GM12872 (cell line): ENCODE results near the gene DAGLA.

Experiments
- TF ChIP-seq, protein P1 (sequence below): IDR thresholded peaks from 3 replicates; pipeline ENCODE4 v1.5.1; 2011; ENCODE audit warnings: low read depth, mild to moderate bottlenecking, low read length, moderate library complexity; ENCODE audit not compliant: insufficient read depth

DAGLA gene

DNA sequence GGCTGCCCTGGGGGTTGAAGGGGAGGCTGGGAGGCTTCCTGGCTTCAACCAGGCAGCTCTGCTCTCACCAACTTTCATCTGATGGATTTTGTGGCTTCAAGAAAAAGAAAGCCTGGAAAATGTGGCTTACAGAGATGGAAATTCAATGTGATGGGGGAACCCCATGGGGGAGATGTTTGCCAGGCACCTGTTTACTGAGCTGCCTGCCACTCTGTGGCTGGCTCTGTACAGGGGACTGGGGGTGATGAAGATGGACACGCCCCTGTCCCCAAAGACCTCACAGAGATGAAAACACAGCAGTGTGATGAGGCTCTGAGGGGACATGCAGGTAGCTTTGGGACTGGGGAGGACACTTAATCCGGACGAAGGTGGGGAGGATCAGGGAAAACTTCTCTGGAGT is 102.1 kb downstream of the DAGLA start:
- TF ChIP-seq, protein P1, sequence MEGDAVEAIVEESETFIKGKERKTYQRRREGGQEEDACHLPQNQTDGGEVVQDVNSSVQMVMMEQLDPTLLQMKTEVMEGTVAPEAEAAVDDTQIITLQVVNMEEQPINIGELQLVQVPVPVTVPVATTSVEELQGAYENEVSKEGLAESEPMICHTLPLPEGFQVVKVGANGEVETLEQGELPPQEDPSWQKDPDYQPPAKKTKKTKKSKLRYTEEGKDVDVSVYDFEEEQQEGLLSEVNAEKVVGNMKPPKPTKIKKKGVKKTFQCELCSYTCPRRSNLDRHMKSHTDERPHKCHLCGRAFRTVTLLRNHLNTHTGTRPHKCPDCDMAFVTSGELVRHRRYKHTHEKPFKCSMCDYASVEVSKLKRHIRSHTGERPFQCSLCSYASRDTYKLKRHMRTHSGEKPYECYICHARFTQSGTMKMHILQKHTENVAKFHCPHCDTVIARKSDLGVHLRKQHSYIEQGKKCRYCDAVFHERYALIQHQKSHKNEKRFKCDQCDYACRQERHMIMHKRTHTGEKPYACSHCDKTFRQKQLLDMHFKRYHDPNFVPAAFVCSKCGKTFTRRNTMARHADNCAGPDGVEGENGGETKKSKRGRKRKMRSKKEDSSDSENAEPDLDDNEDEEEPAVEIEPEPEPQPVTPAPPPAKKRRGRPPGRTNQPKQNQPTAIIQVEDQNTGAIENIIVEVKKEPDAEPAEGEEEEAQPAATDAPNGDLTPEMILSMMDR: no peak

DNA sequence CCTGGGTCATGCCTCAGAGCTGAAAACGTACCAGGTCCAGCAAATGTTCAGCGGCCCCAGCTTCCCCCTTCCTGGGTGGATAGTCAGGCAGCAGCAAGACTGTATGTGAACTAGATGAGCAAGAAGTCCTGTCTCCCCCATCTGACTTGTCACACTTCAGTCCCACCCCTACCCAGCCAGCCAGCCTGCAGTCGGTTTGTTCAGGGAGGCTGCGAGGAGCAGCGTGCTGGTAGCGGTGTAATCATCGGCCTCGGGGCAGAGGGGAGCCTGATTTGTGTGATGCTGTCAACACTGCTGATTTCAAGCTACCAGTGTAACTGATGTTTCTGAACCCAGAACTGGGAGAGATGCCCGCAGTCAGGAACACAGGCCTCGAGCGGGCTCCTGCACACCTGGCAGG is 102.7 kb downstream of the DAGLA start:
- TF ChIP-seq, protein P1: no peak

DNA sequence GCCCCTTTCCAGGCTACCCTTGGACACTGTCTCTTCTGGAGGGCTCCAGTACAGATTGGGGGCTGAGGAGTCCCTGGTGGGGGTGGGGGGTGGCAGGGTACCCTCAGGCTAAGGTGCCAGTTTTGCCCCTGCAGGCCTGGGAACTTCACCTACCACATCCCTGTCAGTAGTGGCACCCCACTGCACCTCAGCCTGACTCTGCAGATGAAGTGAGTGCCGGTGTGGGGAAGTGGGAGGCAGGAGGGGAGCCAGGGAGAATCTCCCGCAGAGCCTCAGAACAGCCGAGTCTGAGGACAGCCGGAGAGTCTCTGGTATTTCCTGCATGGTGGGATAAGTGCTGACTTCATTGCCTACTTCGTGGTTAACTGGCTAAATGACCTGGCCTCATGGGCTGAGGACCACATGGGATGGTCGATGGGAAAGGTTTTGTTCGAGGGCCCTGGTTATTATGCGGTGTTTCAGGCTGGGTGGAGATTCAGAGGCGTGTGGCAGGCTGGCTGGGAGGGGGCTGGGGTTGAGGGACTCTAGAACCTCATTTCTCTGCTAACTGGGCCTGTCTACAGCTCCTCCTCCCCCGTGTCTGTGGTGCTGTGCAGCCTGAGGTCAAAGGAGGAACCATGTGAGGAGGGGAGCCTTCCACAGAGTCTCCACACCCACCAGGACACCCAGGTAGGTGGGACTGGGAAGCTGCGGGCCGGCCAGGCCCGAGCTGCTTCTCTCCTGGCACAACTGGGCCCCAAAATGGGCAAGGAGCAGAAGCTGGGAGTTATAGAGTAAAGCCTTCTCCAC is 103.7 kb downstream of the DAGLA start:
- TF ChIP-seq, protein P1: no peak

DNA sequence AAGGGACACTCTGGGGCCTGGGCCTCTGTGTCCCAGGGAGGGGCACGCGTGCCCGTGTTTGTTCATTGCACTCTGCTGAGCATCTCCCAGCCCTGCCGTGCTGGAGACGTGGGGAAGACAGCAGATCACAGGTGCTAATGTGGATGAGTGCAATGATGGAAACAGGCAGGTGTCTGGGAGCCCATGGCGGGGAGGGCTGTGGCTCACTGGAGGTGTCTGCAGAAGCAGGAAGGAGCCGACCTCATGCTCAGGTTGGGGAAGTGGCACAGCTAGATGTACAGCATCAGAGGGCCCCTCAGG is 104.3 kb downstream of the DAGLA start:
- TF ChIP-seq, protein P1: no peak

DNA sequence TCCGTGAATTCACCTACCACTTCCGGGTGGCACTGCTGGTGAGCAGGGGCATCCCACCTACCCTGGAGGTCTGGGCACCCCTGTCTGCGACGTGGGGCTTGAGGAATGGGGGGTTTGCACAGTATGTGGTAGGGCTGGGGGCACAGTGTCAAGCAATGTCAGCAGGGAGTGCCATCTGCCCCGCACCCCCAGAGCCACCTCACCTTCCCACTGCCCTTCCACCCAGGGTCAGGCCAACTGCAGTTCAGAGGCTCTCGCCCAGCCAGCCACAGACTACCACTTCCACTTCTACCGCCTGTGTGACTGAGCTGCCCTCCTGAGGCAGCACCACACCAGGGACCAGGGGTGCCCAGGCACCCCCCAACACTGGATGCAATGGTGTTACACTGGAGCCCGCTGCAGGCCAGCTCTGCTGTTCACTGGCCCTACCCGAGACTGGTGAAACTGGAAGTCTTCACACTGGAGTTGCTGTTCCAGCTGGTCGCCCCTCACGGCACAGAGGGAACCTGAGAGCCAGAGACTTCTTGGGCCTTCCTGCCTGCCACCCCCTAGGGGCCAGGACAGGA is 105.7 kb downstream of the DAGLA start:
- TF ChIP-seq, protein P1: no peak

DNA sequence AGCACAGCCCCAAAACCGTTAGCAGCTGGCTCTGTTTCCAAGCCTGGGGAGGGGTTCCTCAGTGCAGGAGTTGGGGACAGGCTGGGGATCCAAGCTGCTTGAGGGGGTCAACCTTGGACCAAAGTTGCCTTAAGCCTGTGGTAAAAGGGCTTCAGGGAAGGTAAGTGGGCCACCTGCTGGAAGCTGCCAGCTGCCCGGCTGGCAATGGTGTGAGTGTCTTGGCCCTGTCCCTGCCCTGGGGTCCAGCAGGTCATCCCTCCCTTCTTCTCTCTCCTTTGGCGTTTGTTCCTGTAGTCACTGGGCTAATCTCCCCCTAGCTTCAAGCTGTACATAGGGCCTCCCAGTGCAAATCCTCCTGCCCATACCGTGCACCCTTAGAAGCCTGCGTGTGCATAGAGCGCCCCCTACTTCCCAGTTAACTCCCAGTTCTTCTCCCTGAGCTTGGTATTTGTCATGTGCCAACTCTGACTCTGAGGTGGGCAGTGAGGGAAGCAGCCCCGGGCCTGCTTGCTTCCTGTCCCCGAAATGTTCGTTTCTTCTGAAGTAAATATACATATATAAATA is 107.8 kb downstream of the DAGLA start:
- TF ChIP-seq, protein P1: peak; percentile 48

DNA sequence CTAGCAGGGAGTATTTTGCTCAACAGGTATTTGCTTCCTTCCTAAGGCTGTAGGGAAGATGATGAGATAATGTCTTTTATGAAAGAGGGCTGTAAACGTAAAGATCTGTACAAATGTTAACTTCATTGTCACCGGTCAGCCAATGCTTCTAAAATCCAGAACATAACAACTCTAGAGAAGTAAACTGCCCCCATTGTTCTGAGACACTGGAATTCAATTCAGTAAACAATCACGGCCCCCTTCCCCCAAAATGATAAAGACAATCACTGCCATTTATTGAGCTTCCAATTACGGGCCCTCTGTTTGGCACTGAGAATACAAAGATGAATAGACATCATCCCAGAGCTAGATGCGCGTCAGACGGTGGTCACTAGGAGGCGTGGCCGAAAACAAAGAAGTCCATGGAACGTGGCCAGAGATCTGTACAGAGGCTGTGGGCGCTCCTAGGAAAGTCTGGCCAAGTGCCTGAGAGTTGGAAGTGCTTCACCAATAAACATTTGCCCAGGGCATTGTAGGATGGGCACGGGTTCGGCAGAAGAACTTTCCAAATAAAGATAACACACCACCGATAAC is 111.6 kb downstream of the DAGLA start:
- TF ChIP-seq, protein P1: no peak
